ENCODE results near the gene SLC6A19.

Gene SLC6A19

DNA sequence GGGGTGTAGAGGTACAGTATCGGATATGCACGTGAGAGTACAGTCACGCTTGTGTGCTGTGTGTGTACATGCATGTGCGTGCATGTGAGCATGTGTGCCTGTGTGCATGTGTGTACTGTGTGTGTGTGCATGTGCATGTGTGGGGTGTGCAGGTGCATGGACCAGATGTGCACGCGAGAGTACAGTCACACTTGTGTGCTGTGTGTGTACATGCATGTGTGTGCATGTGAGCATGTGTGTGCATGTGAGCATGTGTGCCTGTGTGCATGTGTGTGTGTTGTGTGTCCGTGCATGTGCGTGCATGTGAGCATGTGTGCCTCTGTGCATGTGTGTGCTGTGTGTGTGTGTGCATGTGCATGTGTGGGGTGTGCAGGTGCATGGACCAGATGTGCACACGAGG is 10.3 kb downstream of the SLC6A19 start:
- DNase-seq, result no peak

DNA sequence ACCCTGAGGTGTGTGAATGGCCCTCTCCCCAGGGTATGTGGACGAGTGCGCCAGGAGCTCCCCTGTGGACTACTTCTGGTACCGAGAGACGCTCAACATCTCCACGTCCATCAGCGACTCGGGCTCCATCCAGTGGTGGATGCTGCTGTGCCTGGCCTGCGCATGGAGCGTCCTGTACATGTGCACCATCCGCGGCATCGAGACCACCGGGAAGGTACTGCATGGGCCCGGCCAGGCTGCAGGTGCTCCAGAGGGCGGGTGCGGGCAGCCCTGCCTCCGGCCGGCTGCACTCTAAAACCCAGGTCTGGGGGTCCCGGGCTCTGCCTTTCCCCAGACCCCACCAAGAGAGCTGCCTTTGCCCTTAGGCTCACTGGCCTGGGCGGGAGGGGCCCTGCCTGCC is 10.9 kb downstream of the SLC6A19 start:
- no peak for DNase-seq

DNA sequence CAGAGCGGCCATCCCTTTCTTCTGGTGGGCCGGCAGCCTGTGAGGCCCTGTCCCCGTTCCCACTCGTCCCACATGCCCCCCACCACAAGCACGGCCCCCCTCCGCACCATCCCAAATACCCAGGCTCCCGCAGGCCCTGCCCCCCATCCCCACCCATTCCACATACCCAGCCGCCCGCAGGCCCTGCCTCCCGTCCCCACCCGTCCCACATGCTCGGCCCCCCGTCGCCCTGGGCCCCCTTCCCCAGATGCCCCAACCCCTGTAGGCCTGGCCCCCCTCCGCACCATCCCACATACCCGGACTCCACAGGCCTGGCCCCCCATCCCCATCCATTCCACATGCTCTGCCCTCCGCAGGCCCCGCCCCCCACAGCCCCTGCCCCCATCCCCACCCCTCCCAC is 11.5 kb downstream of the SLC6A19 start:
- no peak for DNase-seq

GRCh38 chr5:1213508-1214162 is 12.2 kb downstream of the SLC6A19 start:
- DNase-seq, result no peak

DNA sequence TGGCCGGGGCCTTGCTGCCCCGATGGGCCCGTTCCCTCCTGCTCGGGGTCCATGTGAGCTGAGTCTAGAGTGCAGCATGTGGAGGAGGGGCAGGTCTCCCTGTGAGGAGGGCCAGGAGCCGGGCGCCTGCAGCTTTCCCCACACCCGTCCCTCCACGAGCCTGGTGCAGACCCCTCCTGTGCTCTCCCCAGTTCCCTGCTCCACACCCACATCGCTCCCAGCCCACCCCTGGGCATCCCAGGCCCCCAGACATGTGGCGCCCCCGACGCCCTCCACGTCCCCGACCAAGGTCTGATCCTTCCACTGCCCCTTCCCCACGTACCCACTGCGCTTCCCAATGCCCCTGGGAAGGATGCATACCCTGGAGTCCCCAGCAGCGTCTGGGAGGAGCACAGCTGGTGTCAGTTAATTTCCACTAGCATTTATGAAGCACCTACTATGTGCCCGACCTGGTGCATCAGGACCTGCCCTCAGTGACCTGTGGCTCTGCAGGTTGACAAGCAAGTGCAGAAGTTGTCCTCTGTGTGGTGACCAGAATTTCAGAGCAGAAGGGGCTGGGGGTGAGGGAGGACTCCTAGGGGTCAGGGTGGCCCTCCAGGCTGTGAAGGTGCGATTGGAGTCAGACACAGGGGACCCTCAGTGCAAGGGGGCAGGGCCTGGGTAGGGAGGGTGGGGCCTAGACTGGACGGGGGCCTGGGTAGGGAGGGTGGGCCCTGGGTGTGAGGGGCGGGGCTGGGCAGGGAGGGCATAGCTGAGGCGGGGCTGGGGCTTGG is 13.0 kb downstream of the SLC6A19 start:
- no peak for DNase-seq

- DNase-seq, result no peak
These were observed 13.5 kb downstream of the SLC6A19 start for GRCh38 chr5:1214936-1215220.

GRCh38 chr5:1215320-1216096 is 14.1 kb downstream of the SLC6A19 start:
- DNase-seq, result no peak

- no peak for DNase-seq
These were observed 15.0 kb downstream of the SLC6A19 start for GRCh38 chr5:1216211-1216917.

DNA sequence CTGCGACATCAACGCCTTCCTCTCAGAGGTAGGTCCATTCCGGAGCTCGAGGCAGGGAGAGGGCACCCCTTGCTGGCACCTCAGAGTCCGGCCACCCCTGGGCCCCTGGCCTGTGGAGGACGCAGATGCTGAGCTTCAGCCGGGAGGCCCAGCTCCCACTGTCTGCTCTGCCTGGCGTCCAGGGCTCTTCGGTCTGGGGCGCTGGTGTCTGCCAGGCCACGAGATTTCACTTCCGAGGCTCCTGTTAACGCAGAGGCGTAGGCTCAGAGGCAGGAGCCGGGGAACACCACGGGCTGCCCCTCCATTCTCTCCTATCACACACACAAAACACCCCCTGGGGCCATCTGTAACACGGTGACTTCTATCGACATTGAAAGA is 15.5 kb downstream of the SLC6A19 start:
- DNase-seq, result no peak

GRCh38 chr5:1217596-1218206 is 16.3 kb downstream of the SLC6A19 start:
- DNase-seq, result no peak

GRCh38 chr5:1218351-1219080 is 17.1 kb downstream of the SLC6A19 start:
- DNase-seq, result no peak

DNA sequence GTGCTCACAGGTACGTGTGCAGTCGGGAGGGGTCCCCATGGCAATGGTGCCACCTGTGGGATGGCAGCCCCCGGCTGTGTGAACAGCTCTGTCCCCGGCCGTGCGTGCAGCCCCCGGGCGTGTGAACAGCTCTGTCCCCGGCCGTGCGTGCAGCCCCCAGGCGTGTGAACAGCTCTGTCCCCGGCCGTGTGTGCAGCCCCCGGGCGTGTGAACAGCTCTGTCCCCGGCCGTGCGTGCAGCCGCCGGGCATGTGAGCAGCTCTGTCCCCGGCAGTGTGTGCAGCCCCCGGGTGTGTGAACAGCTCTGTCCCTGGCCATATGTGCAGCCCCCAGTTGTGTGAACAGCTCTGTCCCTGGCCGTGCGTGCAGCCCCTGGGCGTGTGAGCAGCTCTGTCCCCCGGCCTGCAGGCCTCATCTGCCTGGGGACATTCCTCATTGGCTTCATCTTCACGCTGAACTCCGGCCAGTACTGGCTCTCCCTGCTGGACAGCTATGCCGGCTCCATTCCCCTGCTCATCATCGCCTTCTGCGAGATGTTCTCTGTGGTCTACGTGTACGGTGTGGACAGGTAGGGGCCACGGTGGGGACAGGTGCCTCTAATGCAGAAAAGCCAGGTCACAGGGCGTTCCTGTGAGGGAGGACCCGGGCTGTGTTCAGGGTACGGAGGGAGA is 17.8 kb downstream of the SLC6A19 start:
- DNase-seq, result no peak

- no peak for DNase-seq
These were observed 18.3 kb downstream of the SLC6A19 start for GRCh38 chr5:1219768-1220100.

- no peak for DNase-seq
These were observed 19.0 kb downstream of the SLC6A19 start for GRCh38 chr5:1220351-1220750.

GRCh38 chr5:1220831-1221230 is 19.4 kb downstream of the SLC6A19 start:
- no peak for DNase-seq

DNA sequence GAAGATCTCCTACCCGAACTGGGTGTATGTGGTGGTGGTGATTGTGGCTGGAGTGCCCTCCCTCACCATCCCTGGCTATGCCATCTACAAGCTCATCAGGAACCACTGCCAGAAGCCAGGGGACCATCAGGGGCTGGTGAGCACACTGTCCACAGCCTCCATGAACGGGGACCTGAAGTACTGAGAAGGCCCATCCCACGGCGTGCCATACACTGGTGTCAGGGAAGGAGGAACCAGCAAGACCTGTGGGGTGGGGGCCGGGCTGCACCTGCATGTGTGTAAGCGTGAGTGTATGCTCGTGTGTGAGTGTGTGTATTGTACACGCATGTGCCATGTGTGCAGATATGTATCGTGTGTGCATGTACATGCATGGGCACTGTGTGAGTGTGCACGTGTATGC is 20.3 kb downstream of the SLC6A19 start:
- DNase-seq, result no peak

DNA sequence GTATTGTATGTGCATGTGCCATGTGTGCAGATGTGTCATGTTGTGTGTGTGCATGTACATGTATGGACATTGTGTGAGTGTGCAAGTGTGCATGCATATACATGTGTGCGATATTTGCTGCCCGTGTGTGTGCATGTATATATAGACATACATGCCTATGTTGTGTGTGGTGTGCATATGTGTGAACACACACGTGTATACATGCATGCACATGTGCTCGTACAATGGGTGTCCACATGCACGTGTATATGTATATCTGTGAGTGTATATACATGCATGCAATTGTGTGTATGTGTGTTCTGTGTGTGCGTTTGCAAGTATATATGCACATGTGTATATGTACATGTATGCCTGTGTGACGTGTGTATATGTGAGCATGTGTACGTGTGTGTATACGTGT is 20.8 kb downstream of the SLC6A19 start:
- DNase-seq, result no peak

DNA sequence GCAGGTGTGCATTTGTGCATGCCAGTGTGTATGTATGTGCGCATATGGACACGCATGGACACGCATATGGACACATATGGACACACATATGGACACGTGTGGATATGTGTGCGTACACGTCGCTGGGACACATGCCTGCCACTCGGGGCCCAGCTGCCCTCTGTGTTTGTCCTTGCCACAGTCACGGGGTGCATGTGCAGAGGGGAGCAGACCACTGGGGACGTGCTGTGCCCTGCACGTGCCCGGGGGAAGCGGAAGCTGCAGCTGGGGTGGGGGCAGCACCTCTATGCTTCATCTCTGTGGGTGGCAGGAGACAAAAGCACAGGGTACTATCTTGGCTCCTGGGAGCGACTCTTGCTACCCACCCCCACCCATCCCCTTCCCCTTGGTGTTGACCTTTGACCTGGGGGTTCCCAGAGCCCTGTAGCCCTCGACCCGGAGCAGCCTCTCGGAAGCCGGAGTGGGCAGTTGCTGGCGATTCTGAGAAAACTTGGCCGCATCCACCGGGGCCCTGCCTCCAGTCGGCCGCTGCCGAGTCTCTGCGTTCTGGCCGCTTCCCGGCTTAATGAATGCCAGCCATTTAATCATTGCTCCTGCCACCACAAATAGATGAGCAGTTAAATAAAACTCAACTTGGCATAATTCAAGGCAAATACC is 21.4 kb downstream of the SLC6A19 start:
- DNase-seq, result no peak

DNA sequence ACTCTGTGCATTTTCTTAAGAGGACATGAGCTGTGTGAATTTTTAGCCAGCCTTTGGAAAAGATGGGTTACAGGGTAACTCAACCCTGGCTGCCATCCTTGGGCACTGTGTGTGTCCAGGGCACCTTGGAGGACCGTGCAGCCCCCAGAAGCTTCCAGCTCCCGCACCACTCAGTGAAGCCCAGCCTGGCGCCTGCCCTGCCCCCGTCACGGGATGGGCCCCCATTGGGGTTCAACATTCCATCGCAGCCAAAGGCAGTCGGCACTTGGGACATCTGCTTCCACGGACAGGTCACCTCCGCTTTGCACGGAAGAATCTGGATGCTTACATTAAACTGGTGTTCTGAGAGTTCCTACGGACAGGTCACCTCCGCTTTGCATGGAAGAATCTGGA is 21.9 kb downstream of the SLC6A19 start:
- DNase-seq, result no peak

- no peak for DNase-seq
These were observed 23.2 kb downstream of the SLC6A19 start for GRCh38 chr5:1224631-1225030.

GRCh38 chr5:1225081-1225480 is 23.7 kb downstream of the SLC6A19 start, which contains the start of gene SLC6A18:
Gene SLC6A18 (plus strand): TSS chr5:1225381. CDS start chr5:1225478, 97 bp downstream.
- DNase-seq, result no peak
